ENCODE data around the gene ACOT7.

Gene ACOT7

GRCh38 chr1:6329851-6330250 lies 63.7 kb downstream of the ACOT7 start:
- Histone ChIP-seq H3K9me3 (ENCODE audit: insufficient read depth, low read depth, low read length) (no peaks in the 10 kb centered on the region), H3K79me2 (ENCODE audit: insufficient read depth, low read length) (no peaks in the 10 kb centered on the region), H3K9me2 (replicated peaks; ENCODE audit: low read depth, low read length) (no peaks in the 10 kb centered on the region), H2AFZ (ENCODE audit: low read length) (no peak overlapping the region), H3K4me2 (ENCODE audit: low read depth, low read length, poor library complexity, severe bottlenecking) (no peak overlapping the region), H3F3A (ENCODE audit: low read depth) (no peaks in the 10 kb centered on the region), H3K27me3 (ENCODE audit: insufficient read depth, low read length, poor library complexity, severe bottlenecking) (no peaks in the 10 kb centered on the region), H3K4me3 (ENCODE audit: low read length, poor library complexity, severe bottlenecking) (no peak overlapping the region), H3K9ac (ENCODE audit: low read depth, low read length, poor library complexity, severe bottlenecking) (no peak overlapping the region), H4K20me1 (ENCODE audit: insufficient read depth, low read length, poor library complexity, severe bottlenecking) (no peaks in the 10 kb centered on the region), H3K36me3 (ENCODE audit: insufficient read depth, low read length) (peaks cover 22% of the 10 kb centered on the region; the same call in 1 of the 2 replicates), H3K4me1 (ENCODE audit: insufficient read depth, low read length, poor library complexity, severe bottlenecking) (no peaks in the 10 kb centered on the region)
- no peak for TF ChIP-seq EZH2phosphoT487 (IDR thresholded peaks at IDR 0.05; ENCODE audit: borderline replicate concordance)
- no peak for TF ChIP-seq CTCF (conservative IDR thresholded peaks at IDR 0.05; ENCODE audit: low read length)

GRCh38 chr1:6329396-6329795 lies 64.2 kb downstream of the ACOT7 start:
- Histone ChIP-seq H3K27me3 (ENCODE audit: insufficient read depth, low read length, poor library complexity, severe bottlenecking) (no peaks in the 10 kb centered on the region), H3K9ac (ENCODE audit: low read depth, low read length, poor library complexity, severe bottlenecking) (no peak overlapping the region), H3K4me2 (ENCODE audit: low read depth, low read length, poor library complexity, severe bottlenecking) (no peak overlapping the region), H3K9me3 (ENCODE audit: insufficient read depth, low read depth, low read length) (no peaks in the 10 kb centered on the region), H3K9me2 (replicated peaks; ENCODE audit: low read depth, low read length) (no peaks in the 10 kb centered on the region), H3K36me3 (ENCODE audit: insufficient read depth, low read length) (peaks cover 25% of the 10 kb centered on the region; the same call in 1 of the 2 replicates), H3F3A (ENCODE audit: low read depth) (no peaks in the 10 kb centered on the region), H3K4me1 (ENCODE audit: insufficient read depth, low read length, poor library complexity, severe bottlenecking) (no peaks in the 10 kb centered on the region), H3K79me2 (ENCODE audit: insufficient read depth, low read length) (no peaks in the 10 kb centered on the region), H2AFZ (ENCODE audit: low read length) (no peak overlapping the region), H4K20me1 (ENCODE audit: insufficient read depth, low read length, poor library complexity, severe bottlenecking) (no peaks in the 10 kb centered on the region), H3K4me3 (ENCODE audit: low read length, poor library complexity, severe bottlenecking) (no peak overlapping the region)
- no peak for TF ChIP-seq CTCF (conservative IDR thresholded peaks at IDR 0.05; ENCODE audit: low read length)
- no peak for TF ChIP-seq EZH2phosphoT487 (IDR thresholded peaks at IDR 0.05; ENCODE audit: borderline replicate concordance)

- Histone ChIP-seq H3K36me3 (ENCODE audit: insufficient read depth, low read length) (peaks cover 25% of the 10 kb centered on the region; the same call in 1 of the 2 replicates), H3K79me2 (ENCODE audit: insufficient read depth, low read length) (no peaks in the 10 kb centered on the region), H3K9me2 (replicated peaks; ENCODE audit: low read depth, low read length) (no peaks in the 10 kb centered on the region), H2AFZ (ENCODE audit: low read length) (no peak overlapping the region), H3F3A (ENCODE audit: low read depth) (no peaks in the 10 kb centered on the region), H3K4me3 (ENCODE audit: low read length, poor library complexity, severe bottlenecking) (no peak overlapping the region), H3K27me3 (ENCODE audit: insufficient read depth, low read length, poor library complexity, severe bottlenecking) (no peaks in the 10 kb centered on the region), H3K4me2 (ENCODE audit: low read depth, low read length, poor library complexity, severe bottlenecking) (no peak overlapping the region), H4K20me1 (ENCODE audit: insufficient read depth, low read length, poor library complexity, severe bottlenecking) (no peaks in the 10 kb centered on the region), H3K9me3 (ENCODE audit: insufficient read depth, low read depth, low read length) (no peaks in the 10 kb centered on the region), H3K9ac (ENCODE audit: low read depth, low read length, poor library complexity, severe bottlenecking) (no peak overlapping the region), H3K4me1 (ENCODE audit: insufficient read depth, low read length, poor library complexity, severe bottlenecking) (no peaks in the 10 kb centered on the region)
- TF ChIP-seq EZH2phosphoT487 (IDR thresholded peaks at IDR 0.05; ENCODE audit: borderline replicate concordance): no peak
- TF ChIP-seq CTCF (conservative IDR thresholded peaks at IDR 0.05; ENCODE audit: low read length): no peak
Measured at GRCh38 chr1:6328696-6329095, 64.9 kb downstream of the ACOT7 start.

Measured in Loucy (cell line).